KMS-11 (cell line): ENCODE measurements around the gene EBF4.

Source experiments
- H2AFZ ChIP-seq: fragments of 200-600 bp; sonication (generic); 2 replicates; pipeline ENCODE4 v1.6.1; 2016; ENCODE audit warnings: antibody characterized with exemption, mixed run types, low read depth
- H3K27ac ChIP-seq: fragments of 200-600 bp; sonication (generic); 2 replicates; pipeline ENCODE4 v1.6.1; 2016; ENCODE audit warnings: mild to moderate bottlenecking, mixed run types
- H3K27me3 ChIP-seq: fragments of 200-600 bp; sonication (generic); 2 replicates; pipeline ENCODE4 v1.6.1; 2017; ENCODE audit warnings: mild to moderate bottlenecking, low read depth, mixed run types, moderate library complexity; ENCODE audit not compliant: insufficient read depth
- H3K36me3 ChIP-seq: fragments of 200-600 bp; sonication (generic); 2 replicates; pipeline ENCODE4 v1.6.1; 2017; ENCODE audit warnings: mild to moderate bottlenecking, mixed run types; ENCODE audit not compliant: insufficient read depth
- H3K4me1 ChIP-seq: fragments of 200-600 bp; sonication (generic); 2 replicates; pipeline ENCODE4 v1.6.1; 2016; ENCODE audit warnings: mild to moderate bottlenecking, low read depth, mixed run types; ENCODE audit not compliant: poor library complexity, severe bottlenecking
- H3K4me2 ChIP-seq: fragments of 200-600 bp; sonication (generic); 2 replicates; pipeline ENCODE4 v1.7.0; 2016; ENCODE audit warnings: mild to moderate bottlenecking, mixed run types
- H3K4me3 ChIP-seq: fragments of 200-600 bp; sonication (generic); IDR thresholded peaks from 2 replicates; pipeline ENCODE4 v1.6.1; 2017; ENCODE audit warnings: low read depth, low read length, mixed read lengths; ENCODE audit not compliant: insufficient read depth
- H3K79me2 ChIP-seq: fragments of 200-600 bp; sonication (generic); 2 replicates; pipeline ENCODE4 v1.6.1; 2016; ENCODE audit warnings: low read depth, mixed run types; ENCODE audit not compliant: insufficient read depth
- H3K9ac ChIP-seq: fragments of 200-600 bp; sonication (generic); 2 replicates; pipeline ENCODE4 v1.6.1; 2016; ENCODE audit warnings: mild to moderate bottlenecking, mixed run types
- H4K20me1 ChIP-seq: fragments of 200-600 bp; sonication (generic); 2 replicates; pipeline ENCODE4 v1.6.1; 2016; ENCODE audit warnings: mild to moderate bottlenecking, mixed run types; ENCODE audit not compliant: insufficient read depth
- TF ChIP-seq, protein P1 (sequence below): fragments of 200-600 bp; sonication (generic); conservative IDR thresholded peaks from 2 replicates; pipeline ENCODE4 v1.6.1; 2017; ENCODE audit warnings: low read depth, mild to moderate bottlenecking, antibody characterized with exemption, low read length, moderate library complexity, mixed read lengths

Gene EBF4

DNA sequence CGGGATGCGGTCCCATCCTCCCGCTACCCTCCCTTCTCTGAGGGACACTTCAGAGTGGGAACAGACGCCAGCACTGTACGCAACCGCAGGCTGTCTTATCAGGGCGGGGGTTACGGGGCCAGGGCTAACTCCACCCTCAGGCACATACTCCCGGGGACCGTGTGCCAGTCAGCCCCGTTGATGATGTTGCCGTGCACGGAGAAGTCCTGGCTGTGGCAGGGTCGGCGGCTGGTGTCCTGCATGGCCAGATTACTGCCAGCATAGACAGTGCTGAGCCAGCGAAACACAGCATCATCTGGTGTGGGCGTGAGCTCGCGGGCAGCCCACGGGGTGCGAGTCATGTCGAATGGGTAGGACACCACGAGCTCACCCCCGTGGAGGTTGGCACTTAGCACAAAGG lies 102.9 kb downstream of the EBF4 start:
- Histone ChIP-seq H4K20me1 (no peaks in the 10 kb centered on the region), H3K4me2 (no peak overlapping the region), H3K9ac (no peak overlapping the region), H3K36me3 (no peaks in the 10 kb centered on the region), H2AFZ (no peak overlapping the region), H3K4me1 (no peaks in the 10 kb centered on the region), H3K27me3 (no peaks in the 10 kb centered on the region), H3K27ac (no peak overlapping the region), H3K79me2 (no peaks in the 10 kb centered on the region), H3K4me3 (no peak overlapping the region)
- TF ChIP-seq, protein P1, sequence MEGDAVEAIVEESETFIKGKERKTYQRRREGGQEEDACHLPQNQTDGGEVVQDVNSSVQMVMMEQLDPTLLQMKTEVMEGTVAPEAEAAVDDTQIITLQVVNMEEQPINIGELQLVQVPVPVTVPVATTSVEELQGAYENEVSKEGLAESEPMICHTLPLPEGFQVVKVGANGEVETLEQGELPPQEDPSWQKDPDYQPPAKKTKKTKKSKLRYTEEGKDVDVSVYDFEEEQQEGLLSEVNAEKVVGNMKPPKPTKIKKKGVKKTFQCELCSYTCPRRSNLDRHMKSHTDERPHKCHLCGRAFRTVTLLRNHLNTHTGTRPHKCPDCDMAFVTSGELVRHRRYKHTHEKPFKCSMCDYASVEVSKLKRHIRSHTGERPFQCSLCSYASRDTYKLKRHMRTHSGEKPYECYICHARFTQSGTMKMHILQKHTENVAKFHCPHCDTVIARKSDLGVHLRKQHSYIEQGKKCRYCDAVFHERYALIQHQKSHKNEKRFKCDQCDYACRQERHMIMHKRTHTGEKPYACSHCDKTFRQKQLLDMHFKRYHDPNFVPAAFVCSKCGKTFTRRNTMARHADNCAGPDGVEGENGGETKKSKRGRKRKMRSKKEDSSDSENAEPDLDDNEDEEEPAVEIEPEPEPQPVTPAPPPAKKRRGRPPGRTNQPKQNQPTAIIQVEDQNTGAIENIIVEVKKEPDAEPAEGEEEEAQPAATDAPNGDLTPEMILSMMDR = no peak

DNA sequence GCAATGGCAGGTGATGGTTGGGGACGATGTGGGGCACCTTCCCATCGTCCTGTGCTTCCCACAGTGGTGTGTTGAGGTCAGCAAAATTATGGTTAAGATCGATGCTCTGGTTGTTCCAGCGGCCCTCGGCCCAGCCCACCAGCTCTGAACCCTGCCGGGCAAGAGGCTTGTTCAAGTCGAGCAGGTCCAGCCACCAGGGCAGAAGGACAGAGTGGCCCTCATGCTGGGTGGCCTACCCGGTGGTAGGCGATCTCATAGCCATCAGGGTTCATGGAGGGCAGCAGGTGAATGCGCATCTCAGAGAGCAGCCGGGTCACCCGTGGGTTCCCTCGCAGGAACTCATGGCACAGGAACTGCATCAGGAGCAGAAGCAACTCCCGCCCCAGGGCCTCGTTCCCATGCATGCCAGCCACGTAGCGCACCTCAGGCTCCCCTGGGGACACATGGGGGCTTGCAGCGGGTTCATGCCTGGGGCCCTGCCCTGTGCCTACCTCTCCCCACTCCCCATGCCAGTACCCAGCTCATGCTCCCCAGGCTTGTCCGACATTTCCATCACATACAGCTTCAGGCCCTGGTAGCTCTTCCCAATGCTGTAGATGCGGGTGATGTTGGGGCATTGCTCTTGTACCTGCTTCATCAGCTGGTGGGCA lies 103.6 kb downstream of the EBF4 start:
- Histone ChIP-seq H3K36me3 (no peaks in the 10 kb centered on the region), H3K27me3 (no peaks in the 10 kb centered on the region), H3K27ac (no peak overlapping the region), H3K9ac (no peak overlapping the region), H3K4me3 (no peak overlapping the region), H3K4me2 (no peak overlapping the region), H3K4me1 (no peaks in the 10 kb centered on the region), H3K79me2 (no peaks in the 10 kb centered on the region), H4K20me1 (no peaks in the 10 kb centered on the region), H2AFZ (no peak overlapping the region)
- TF ChIP-seq, protein P1 = no peak

DNA sequence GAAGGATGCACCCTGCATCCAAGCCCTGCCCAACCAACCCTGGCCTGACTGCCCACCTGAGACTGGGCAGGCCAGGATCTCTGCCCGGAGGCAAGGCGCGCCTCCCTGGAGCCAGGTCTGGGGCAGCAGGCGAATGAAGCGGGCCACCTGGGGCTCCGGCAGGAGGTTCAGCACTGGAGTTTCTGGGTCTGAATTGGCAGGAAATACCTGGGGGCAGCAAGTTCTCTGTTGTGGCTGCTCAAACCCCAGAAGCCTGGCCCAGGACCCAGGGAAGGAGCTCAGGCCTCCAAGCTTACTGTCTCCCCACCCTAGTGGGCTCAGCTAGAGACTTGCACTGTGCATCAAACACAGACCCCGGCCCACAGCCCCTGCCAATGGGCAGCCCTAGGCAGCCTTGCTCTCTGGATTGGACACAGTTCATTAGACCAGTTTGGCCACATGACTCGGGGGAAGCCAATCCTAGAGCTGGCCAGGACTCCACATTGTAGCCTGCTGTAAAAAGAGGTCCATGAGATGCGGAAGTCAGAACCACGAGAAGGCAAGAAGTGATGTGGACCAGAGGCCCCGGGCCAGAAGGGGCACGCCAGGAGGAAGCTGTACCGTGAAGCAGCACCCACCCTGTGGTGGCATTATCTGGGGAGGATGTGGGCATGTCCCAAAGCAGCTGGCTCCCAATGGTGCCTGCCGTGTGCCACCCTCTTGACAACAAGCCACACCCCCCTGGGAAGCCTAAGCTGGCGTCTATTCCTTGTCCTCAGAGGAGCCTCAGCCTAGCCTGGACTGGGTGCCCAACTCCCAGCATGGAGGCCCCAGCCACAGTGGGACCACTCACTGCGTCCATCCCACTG lies 104.8 kb downstream of the EBF4 start:
- TF ChIP-seq, protein P1 = no peak
- no peaks in the 10 kb centered on the region for H3K4me1 ChIP-seq
- H2AFZ ChIP-seq = no peak overlapping the region
- no peaks in the 10 kb centered on the region for H3K79me2 ChIP-seq
- H3K4me2 ChIP-seq = no peak overlapping the region
- H3K36me3 ChIP-seq = no peaks in the 10 kb centered on the region
- H4K20me1 ChIP-seq = no peaks in the 10 kb centered on the region
- no peak overlapping the region for H3K27ac ChIP-seq
- no peak overlapping the region for H3K4me3 ChIP-seq
- H3K27me3 ChIP-seq = no peaks in the 10 kb centered on the region
- H3K9ac ChIP-seq = no peak overlapping the region

DNA sequence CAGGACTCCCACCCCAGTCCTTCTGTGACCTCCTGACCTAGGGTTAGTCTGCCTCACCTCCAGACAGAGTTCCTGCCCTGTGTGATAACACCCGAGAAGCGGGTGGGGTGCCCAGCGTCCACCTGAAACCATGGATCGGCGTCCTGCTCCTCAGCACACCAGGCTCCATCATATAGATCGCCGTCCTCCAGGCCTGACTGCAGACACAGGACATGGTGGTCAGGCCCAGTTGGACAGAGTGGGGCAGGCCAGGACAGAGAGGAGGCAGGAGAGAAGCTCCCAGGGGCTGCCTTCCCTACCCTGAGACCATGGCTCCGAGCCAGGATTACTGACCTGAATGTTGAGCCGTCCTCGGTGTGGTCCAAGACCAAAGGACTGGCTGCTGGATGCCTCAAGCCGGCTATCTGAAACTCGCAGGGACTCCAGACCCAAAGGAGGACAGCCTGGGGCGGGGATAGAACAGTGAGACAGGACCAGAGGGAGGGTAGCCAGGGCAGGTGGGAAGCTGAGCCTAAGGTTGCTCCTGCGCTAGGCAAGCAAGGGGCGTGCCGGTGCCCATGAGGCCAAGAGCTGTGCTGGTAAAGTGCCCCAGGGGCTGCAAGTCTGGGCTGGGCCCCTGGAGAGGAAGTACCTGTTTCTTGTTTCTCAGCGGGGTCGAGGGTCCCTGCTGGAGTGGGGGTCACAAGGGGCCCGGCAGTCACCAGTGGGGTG lies 105.7 kb downstream of the EBF4 start:
- Histone ChIP-seq H3K79me2 (no peaks in the 10 kb centered on the region), H3K4me1 (no peaks in the 10 kb centered on the region), H3K27me3 (no peaks in the 10 kb centered on the region), H3K4me2 (no peak overlapping the region), H3K9ac (no peak overlapping the region), H3K36me3 (no peaks in the 10 kb centered on the region), H3K4me3 (no peak overlapping the region), H4K20me1 (no peaks in the 10 kb centered on the region), H3K27ac (no peak overlapping the region), H2AFZ (no peak overlapping the region)
- TF ChIP-seq, protein P1 = no peak
